Activated naive CD4-positive, alpha-beta T cell treated with anti-CD3 and anti-CD28 coated beads for 36 hours (primary cell): Measurements from ENCODE around the gene ZFTA. TPM values are rescaled to one million over a fixed set of nuclear protein-coding genes. Genes with fewer than 3 reads are reported as not detected.

Source experiments
- CTCF ChIA-PET: fragments of 350-600 bp; sonication (Branson Sonifier 250); formaldehyde crosslinking; loops from one replicate; lab custom pipeline; 2021; ENCODE audit warnings: antibody characterized with exemption; lab: Charles Lee
- DNase-seq: peaks from one replicate; pipeline ENCODE4 v3.0.0-alpha.2; 2020
- H3K27ac Mint-ChIP-seq: one replicate; pipeline ENCODE4 v1.8.0; 2021; ENCODE audit warnings: mild to moderate bottlenecking, mixed read lengths
- H3K27me3 Mint-ChIP-seq: one replicate; pipeline ENCODE4 v1.8.0; 2021; ENCODE audit warnings: low read depth, mixed read lengths
- H3K36me3 Mint-ChIP-seq: one replicate; pipeline ENCODE4 v1.8.0; 2021; ENCODE audit warnings: low read depth, mixed read lengths
- H3K4me1 Mint-ChIP-seq: one replicate; pipeline ENCODE4 v1.8.0; 2021; ENCODE audit warnings: low read depth, mixed read lengths
- H3K4me3 Mint-ChIP-seq: one replicate; pipeline ENCODE4 v1.8.0; 2021; ENCODE audit warnings: mild to moderate bottlenecking, moderate library complexity, mixed read lengths
- H3K9me3 Mint-ChIP-seq: one replicate; pipeline ENCODE4 v1.8.0; 2021; ENCODE audit warnings: mixed read lengths
- intact Hi-C: fragments of 100-400 bp; cut with micrococcal nuclease; formaldehyde crosslinking; loops from one replicate; pipeline ENCODE4 v1.15.1; 2023
- total RNA-seq, 2 experiments: library from RNA; stranded (reverse); gene quantifications; one replicate each; pipeline ENCODE4 v1.2.3, GENCODE V29; 2021

ZFTA gene
- total RNA-seq, 2 experiments from 2014 or later = 0.91 TPM

DNA sequence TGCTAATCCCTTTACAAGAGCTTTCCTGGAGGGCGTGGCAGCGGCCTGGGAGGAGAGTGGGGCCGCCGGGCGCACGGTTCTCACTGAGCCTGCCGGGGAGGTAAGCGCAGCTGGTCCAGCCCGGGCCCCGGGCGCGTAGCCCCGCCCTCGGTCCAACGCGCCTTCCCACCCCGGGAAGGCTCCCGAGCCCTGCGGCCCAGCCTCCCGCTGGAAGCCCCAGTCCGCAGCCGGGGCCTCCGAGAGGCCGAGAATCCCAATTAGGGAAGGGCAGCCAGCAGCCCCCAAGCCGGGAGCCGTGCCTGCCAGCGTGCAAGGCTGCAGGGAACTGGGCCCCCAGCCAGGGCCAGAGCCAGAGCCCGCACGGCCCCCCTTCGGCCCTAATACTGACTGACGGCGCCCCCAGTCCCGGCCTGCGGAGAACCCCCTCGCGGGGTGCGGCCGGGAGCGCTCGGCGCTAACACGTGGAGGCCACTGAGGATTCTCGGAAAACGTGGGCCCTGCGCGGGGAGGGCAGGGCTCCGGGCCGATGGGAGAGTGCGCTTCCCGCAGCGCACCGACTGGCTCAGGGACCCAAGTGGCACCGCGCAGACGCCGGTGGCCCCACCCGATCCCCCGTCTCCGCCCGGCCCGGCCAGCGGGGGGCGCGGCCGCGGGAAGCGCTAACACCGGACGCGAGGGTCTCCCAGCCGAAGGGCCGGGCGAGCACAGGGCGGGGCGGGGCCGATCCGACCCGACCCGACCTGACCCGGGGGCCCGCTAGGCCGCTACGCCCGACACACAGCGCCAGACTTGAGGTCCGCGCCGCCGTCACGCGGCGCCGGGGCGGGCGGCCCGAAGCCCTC is 5.7 kb downstream of the ZFTA start:
- intact Hi-C loops = no loop called here
- Mint-ChIP-seq H3K36me3 (peaks cover 2% of the 10 kb centered on the region), H3K27ac (no peak overlapping the region), H3K4me3 (no peak overlapping the region), H3K27me3 (no peaks in the 10 kb centered on the region), H3K4me1 (peaks cover 6% of the 10 kb centered on the region), H3K9me3 (no peaks in the 10 kb centered on the region)
- CTCF ChIA-PET = no interaction called here
- no peak for DNase-seq

DNA sequence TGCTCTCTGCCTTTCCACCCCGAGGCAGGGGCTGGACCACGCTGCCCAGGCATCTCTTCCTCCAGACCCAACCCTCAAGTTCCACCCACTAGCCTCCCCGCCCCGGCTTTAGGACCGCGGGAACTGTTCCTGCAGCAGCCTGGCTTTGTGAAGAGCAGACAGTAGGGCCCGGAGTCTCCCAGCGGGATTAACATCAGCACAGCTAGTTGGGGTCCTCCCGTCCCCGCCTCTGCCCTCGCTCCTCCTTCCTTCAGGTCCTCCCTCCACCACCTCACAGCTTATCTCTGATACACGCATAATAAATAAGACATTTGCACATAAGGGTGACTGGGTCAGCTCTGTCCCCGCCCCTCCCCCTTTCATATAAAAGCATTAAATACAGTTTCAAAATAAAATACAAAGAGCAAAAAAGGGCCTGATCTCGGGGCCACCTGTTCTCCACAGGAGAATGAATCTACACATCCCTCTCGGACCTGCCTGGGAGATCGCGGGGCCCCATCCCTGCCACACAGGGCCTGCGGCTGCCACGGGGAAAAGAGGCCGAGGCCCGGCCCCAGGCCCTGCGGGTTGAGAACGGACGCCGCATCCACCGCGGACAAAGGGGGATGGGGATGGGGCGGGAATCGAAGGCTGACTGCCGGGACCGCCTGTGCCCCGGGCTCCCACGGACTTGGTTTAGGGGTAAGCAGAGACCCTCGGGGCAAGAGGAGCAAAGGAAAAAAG is 6.5 kb downstream of the ZFTA start:
- CTCF ChIA-PET = no interaction called here
- intact Hi-C loops = no loop called here
- no peaks in the 10 kb centered on the region for H3K36me3 Mint-ChIP-seq
- no peaks in the 10 kb centered on the region for H3K4me1 Mint-ChIP-seq
- H3K27ac Mint-ChIP-seq = no peak overlapping the region
- DNase-seq = no peak
- no peaks in the 10 kb centered on the region for H3K27me3 Mint-ChIP-seq
- H3K4me3 Mint-ChIP-seq = no peak overlapping the region
- no peaks in the 10 kb centered on the region for H3K9me3 Mint-ChIP-seq

GRCh38 chr11:63761188-63761587 is 7.4 kb downstream of the ZFTA start:
- no peak overlapping the region for H3K4me3 Mint-ChIP-seq
- H3K27ac Mint-ChIP-seq = no peak overlapping the region
- CTCF ChIA-PET = no interaction called here
- no peak for DNase-seq
- no peaks in the 10 kb centered on the region for H3K9me3 Mint-ChIP-seq
- H3K4me1 Mint-ChIP-seq = no peaks in the 10 kb centered on the region
- intact Hi-C loops = no loop called here
- H3K27me3 Mint-ChIP-seq = no peaks in the 10 kb centered on the region
- H3K36me3 Mint-ChIP-seq = no peaks in the 10 kb centered on the region

DNA sequence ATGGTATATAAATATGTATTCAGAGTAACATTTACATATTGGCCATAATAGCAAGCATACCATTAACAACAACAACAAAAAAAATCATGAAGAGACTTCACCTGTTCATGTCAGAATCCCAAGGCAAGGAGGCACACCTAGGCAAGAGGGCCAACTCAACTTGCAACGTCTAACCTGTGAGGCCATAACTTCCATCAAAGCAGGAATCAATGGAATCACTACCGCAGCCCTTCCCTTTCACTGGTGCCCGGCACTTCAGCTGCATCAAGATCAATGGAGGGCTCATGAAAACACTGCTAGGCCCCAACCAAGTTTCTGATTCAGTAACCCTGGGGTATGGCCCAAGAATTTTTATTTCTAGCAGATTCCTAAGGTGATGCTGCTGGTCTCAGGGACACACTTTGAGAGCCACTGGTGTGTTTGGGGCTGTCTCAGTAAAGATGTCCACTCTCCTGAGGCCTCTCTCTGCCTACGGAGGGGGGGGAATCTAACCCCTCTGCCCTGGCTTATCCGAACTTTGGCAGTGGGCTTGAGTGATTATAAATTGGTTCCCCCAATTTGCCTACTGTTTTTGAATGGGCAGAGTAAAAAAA is 8.0 kb downstream of the ZFTA start:
- no peaks in the 10 kb centered on the region for H3K4me1 Mint-ChIP-seq
- intact Hi-C loops = no loop called here
- H3K4me3 Mint-ChIP-seq = no peak overlapping the region
- H3K27me3 Mint-ChIP-seq = no peaks in the 10 kb centered on the region
- DNase-seq = no peak
- no peaks in the 10 kb centered on the region for H3K9me3 Mint-ChIP-seq
- H3K36me3 Mint-ChIP-seq = no peaks in the 10 kb centered on the region
- H3K27ac Mint-ChIP-seq = no peak overlapping the region
- CTCF ChIA-PET = no interaction called here

DNA sequence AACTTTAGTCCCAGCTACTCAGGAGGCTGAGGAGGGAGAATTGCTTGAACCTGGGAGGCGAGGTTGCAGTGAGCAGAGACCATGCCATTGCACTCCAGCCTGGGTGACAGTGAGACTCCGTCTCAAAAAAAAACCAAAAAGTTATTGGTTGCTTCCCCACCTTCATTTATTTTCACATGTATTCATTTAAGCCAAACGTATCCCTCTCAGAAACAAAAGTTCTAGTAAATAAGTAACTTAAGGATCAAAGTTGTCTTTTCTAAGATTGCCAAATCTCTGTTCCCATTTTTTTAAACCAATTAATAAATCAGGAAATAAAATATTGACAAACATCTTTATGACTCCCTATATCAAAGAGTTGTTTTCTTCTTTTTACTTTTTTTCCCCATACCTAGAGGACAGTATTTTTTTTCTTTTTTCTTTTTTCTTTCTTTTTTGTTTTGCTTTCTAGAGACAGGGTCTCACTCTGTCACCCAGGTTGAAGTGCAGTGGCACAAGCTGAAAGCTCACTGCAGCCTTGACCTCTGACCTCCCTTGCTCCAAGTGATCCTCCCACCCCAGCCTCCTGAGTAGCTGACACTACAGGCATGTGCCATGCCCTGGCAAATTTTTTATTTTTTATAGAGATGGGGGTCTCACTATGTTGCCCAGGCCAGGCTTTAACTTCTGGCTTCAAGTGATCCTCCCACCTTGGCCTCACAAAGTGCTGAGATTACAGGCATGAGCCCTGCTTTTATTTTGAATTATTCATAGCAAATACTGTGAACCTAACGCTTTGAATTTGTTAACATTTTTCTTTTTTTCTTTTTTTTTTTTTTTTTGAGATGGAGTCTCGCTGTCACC is 11.4 kb downstream of the ZFTA start:
- DNase-seq = no peak
- no peaks in the 10 kb centered on the region for H3K36me3 Mint-ChIP-seq
- CTCF ChIA-PET = interaction anchor here (0.7 to 2.8 kb wide), 3 partner anchors 11 to 19 kb away, joined by 3 to 10 read pairs (median 4); partner anchors contain the start of gene ZFTA
- H3K27ac Mint-ChIP-seq = no peak overlapping the region
- H3K4me3 Mint-ChIP-seq = no peak overlapping the region
- no peaks in the 10 kb centered on the region for H3K9me3 Mint-ChIP-seq
- no peaks in the 10 kb centered on the region for H3K27me3 Mint-ChIP-seq
- intact Hi-C loops = no loop called here
- no peaks in the 10 kb centered on the region for H3K4me1 Mint-ChIP-seq

DNA sequence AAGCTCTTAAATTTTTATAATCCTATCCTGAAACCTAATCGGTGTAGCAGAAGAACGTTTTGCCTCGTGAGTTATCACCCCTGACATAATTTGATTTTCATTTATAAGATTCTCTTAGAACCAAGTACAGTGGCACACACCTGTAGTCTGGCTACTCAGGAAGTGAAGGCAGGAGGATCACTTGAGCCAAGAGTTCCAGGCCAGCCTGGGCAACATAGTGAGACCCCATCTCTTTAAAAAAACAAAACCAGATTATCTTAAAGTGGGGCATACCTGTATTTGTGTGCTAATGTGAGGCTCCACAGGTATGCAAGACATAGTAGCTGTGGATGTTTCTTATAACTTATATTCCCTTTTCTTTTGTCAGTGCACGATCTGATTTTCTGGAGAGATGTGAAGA is 19.0 kb downstream of the ZFTA start:
- CTCF ChIA-PET = interaction anchor here (0.7 to 2.2 kb wide), 3 partner anchors 10 to 32 kb away, joined by 4 to 7 read pairs (median 5); no protein-coding TSS in a partner anchor
- Mint-ChIP-seq H3K9me3 (no peaks in the 10 kb centered on the region), H3K4me3 (no peak overlapping the region), H3K4me1 (no peaks in the 10 kb centered on the region), H3K27ac (no peak overlapping the region), H3K27me3 (no peaks in the 10 kb centered on the region), H3K36me3 (peaks cover 6% of the 10 kb centered on the region)
- DNase-seq = no peak
- intact Hi-C loops = no loop called here

DNA sequence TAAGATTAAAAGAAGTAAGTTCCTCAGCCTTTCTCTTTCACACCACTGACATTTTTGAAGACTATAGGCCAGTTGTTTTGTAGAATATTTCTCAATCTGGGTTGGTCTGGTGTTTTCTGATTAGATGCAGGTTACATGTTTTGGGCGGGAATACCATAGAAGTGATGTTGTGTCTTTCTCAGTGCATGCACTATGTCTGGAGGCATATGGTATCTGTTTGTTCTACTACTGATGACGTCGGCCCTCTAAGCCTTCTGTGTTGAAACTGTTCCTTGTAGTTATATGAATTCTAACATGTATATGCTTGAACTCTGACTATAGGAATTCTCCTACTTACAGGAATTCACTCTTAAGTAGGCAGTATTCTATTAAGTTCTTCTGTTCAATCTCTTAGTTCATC is 21.6 kb downstream of the ZFTA start:
- DNase-seq = no peak
- no peak overlapping the region for H3K4me3 Mint-ChIP-seq
- CTCF ChIA-PET = no interaction called here
- no peak overlapping the region for H3K27ac Mint-ChIP-seq
- no peaks in the 10 kb centered on the region for H3K9me3 Mint-ChIP-seq
- peaks cover 6% of the 10 kb centered on the region for H3K36me3 Mint-ChIP-seq
- intact Hi-C loops = no loop called here
- H3K4me1 Mint-ChIP-seq = no peaks in the 10 kb centered on the region
- H3K27me3 Mint-ChIP-seq = no peaks in the 10 kb centered on the region

DNA sequence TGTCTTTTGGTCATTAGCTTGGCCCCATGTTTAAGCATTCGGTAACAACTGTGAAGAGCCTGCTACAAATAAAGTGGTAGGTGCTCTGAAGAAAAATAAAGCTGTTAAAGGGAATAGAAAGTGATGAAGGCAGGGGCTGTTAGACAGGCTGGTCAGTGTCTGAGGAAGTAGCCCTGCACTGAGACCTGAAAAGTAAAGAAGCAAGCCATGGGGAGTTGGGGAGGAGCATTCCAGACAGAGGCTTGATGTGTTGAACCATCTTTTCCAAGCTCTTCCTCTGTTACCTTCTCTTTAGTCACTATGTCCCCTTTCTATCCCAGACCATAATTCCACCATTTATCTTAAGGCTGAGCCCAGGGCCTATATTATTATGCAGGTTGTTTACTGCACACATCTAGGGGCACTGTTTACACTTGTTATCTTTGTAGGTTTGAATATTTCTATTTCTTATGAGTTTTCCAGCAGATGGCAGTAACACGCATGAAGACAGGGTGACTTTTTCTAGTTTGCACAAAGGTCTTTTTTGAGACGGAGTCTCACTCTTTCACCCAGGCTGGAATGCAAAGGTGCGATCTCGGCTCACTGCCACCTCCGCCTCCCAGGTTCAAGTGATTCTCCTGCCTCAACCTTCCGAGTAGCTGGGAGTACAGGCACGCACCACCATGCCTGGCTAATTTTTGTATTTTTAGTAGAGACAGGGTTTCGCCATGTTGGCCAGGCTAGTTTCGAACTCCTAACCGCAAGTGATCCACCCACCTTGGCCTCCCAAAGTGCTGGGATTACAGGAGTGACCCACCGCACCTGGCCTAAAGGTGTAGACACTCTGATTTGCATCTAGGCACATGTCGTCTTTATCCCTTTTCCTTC is 23.0 kb downstream of the ZFTA start:
- no peaks in the 10 kb centered on the region for H3K4me1 Mint-ChIP-seq
- intact Hi-C loops = no loop called here
- CTCF ChIA-PET = interaction anchor here (0.8 to 1.3 kb wide), 3 partner anchors 9 to 267 kb away, joined by 3 read pairs; no protein-coding TSS in a partner anchor
- H3K27ac Mint-ChIP-seq = no peak overlapping the region
- H3K4me3 Mint-ChIP-seq = no peak overlapping the region
- no peaks in the 10 kb centered on the region for H3K27me3 Mint-ChIP-seq
- DNase-seq = no peak
- no peaks in the 10 kb centered on the region for H3K36me3 Mint-ChIP-seq
- no peaks in the 10 kb centered on the region for H3K9me3 Mint-ChIP-seq

DNA sequence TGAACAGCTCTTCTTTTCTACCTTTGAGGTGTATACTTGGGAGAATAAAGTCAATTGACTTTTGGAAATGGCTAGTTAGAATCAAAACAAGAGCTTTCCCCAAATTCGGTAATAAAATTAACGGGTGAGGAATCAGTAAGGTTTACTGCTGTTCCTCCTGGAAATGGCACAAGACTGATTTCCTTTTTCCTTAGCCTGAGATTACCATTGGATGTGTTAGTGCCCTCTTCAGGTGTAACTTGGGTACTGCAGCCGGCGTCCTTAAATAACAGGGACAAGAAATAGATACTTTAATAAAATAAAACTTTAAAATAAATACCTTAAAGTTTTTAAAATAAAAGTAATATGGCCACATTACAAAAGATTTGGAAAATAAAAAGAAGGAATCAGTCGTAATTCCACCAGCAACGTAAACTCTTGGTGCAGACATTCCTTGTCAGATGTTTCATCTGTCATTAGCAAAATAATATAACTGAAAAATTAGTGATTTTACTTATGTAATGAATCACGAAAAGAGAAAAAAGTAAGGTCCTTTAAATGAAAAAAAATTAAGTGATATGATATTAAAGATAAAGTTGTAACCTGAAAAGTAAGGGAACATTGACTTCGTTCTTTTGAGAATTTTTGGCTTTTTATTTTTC is 29.7 kb downstream of the ZFTA start:
- CTCF ChIA-PET = interaction anchor here (0.5 to 3.7 kb wide), 26 partner anchors 10 to 703 kb away, joined by 3 to 32 read pairs (median 5); partner anchors contain the start of genes ATL3 and RTN3
- no peaks in the 10 kb centered on the region for H3K36me3 Mint-ChIP-seq
- H3K4me3 Mint-ChIP-seq = no peak overlapping the region
- H3K27ac Mint-ChIP-seq = no peak overlapping the region
- peaks cover 2% of the 10 kb centered on the region for H3K4me1 Mint-ChIP-seq
- no peaks in the 10 kb centered on the region for H3K9me3 Mint-ChIP-seq
- peak; percentile 86 for DNase-seq
- no peaks in the 10 kb centered on the region for H3K27me3 Mint-ChIP-seq
- intact Hi-C loops = loop anchor here (1.0 kb wide), 3 partner anchors 68 to 260 kb away; partner anchors contain the start of gene ATL3

GRCh38 chr11:63737718-63738117 is 30.9 kb downstream of the ZFTA start:
- DNase-seq = no peak
- peaks cover 2% of the 10 kb centered on the region for H3K4me1 Mint-ChIP-seq
- intact Hi-C loops = loop anchor here (1.0 kb wide), 3 partner anchors 66 to 258 kb away; partner anchors contain the start of gene ATL3
- no peak overlapping the region for H3K27ac Mint-ChIP-seq
- CTCF ChIA-PET = interaction anchor here (0.7 to 3.7 kb wide), 9 partner anchors 9 to 702 kb away, joined by 3 to 32 read pairs (median 6); partner anchors contain the start of gene ATL3
- no peaks in the 10 kb centered on the region for H3K36me3 Mint-ChIP-seq
- no peak overlapping the region for H3K4me3 Mint-ChIP-seq
- H3K9me3 Mint-ChIP-seq = no peaks in the 10 kb centered on the region
- H3K27me3 Mint-ChIP-seq = no peaks in the 10 kb centered on the region
